Measurements from ENCODE around the gene DNAJB12.

DNA sequence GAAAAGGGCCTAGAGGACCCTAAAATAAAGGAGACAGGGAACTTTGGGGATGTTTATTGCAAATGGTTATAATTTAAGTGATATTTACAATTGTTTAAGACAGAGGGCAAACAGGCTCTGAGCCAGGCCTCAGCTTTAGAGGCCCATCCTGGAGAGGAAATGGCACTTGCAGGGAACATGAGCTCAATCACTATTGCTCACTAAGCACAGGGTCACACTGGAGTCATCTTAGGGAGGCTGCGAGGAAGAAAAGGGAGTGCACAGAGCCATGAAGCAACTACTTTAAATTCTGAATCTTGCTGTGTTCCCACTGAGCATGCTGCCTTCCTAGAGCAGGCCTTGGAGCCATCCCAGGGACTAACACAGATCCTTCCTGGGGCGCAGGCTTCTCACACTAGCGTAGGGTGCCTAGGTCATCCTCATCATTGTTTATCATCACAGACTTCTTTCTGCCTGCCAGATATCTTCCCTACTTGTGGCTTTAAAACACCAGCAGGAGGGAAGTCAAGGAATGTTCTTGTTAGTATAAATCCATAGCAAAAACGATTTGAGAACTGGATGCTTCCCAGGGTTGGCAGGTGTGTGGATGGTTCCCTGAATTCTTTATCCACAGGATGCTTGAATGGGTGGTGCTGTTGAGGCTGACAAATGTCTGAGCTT is 12.7 kb upstream of the DNAJB12 start:
- no peak for TF ChIP-seq POLR2A (IDR thresholded peaks at IDR 0.05)
- TF ChIP-seq CTCF (IDR thresholded peaks at IDR 0.05), result no peak

All from adrenal gland (tissue), 5 donors.